K562 (cell line): Measurements from ENCODE around the gene HDAC2. TPM values are rescaled to one million over a fixed set of nuclear protein-coding genes. Genes with fewer than 3 reads are reported as not detected.

Source experiments
- ATAC-seq: fragments of 200-7000 bp; cut with Tn5 transposase; 3 replicates; pipeline ENCODE4 v1.9.1; 2020; ENCODE audit warnings: moderate library complexity
- BruUV-seq: library from RNA; stranded (reverse); fragments of 400-500 nt; replicated peaks from 2 replicates; lab custom pipeline; 2021; lab: Mats Ljungman, UMichigan
- CTCF ChIA-PET: fragments of 300-600 bp; formaldehyde crosslinking; extraction: SDS; loops from one replicate; lab custom pipeline; 2021; ENCODE audit warnings: low intra/inter-chr PET ratio; lab: Yijun Ruan, JAX
- POLR2A ChIA-PET: fragments of 300-600, 350-650 bp; sonication (Branson Sonifier 250); formaldehyde crosslinking; extraction: SDS; loops from one replicate; lab custom pipeline; 2021; ENCODE audit warnings: antibody characterized with exemption, inconsistent platforms; lab: Yijun Ruan, JAX
- DNase-seq, 4 experiments: peaks; one replicate each; pipeline versions ENCODE4 v3.0.0 to v3.0.0-alpha.2; 2011 to 2018; ENCODE audit warnings: low spot score in 3 of 4, mixed read lengths in 3 of 4; ENCODE audit errors: extremely low read depth in 1 of 4
- FAIRE-seq: peaks from 2 replicates; lab custom pipeline; 2011; peaks lifted over from hg19 to GRCh38; lab: Jason Lieb, UNC
- H2AFZ ChIP-seq: 2 replicates; pipeline ENCODE4 v1.6.0; 2011; ENCODE audit warnings: low read depth, low read length, control low read depth, inconsistent platforms
- H3K27ac ChIP-seq: fragments of 200-600 bp; 3 replicates; pipeline ENCODE4 v1.8.0; 2011; ENCODE audit warnings: low read depth, mild to moderate bottlenecking, control low read depth, inconsistent platforms, low read length, moderate library complexity, mixed read lengths; ENCODE audit errors: extremely low read depth
- H3K27me3 ChIP-seq, 2 experiments: fragments of 300-600 bp in 1 of 2; 2 replicates in 1 of 2; 3 replicates in 1 of 2; pipeline versions ENCODE4 v1.6.0 to v1.8.0; 2011; ENCODE audit warnings: inconsistent platforms in 2 of 2, low read length in 2 of 2, mild to moderate bottlenecking in 1 of 2, mixed read lengths in 1 of 2, moderate library complexity in 1 of 2; ENCODE audit not compliant: control insufficient read depth in 2 of 2, insufficient read depth in 2 of 2
- H3K36me3 ChIP-seq: fragments of 300-600 bp; 3 replicates; pipeline ENCODE4 v1.8.0; 2011; ENCODE audit warnings: mild to moderate bottlenecking, low read length, inconsistent platforms; ENCODE audit not compliant: control insufficient read depth, insufficient read depth
- H3K4me1 ChIP-seq, 2 experiments: fragments of 200-600 bp in 1 of 2; replicated peaks in 1 of 2; 2 replicates in 1 of 2; 3 replicates in 1 of 2; pipeline versions ENCODE4 v1.5.1 to v1.8.0; 2011; ENCODE audit warnings: inconsistent platforms in 2 of 2, low read length in 2 of 2, mild to moderate bottlenecking in 1 of 2, mixed read lengths in 1 of 2, moderate library complexity in 1 of 2; ENCODE audit not compliant: control insufficient read depth in 2 of 2, insufficient read depth in 2 of 2
- H3K4me2 ChIP-seq: 2 replicates; pipeline ENCODE4 v1.6.1; 2011; ENCODE audit warnings: low read length, control low read depth, inconsistent platforms, mixed read lengths; ENCODE audit not compliant: insufficient read depth
- H3K4me3 ChIP-seq: fragments of 200-600 bp; sonication (generic), shearing (Covaris generic); 2 replicates; pipeline ENCODE4 v1.5.1; 2016; ENCODE audit warnings: control low read depth, inconsistent platforms
- H3K79me2 ChIP-seq: fragments of 200-600 bp; 3 replicates; pipeline ENCODE4 v1.8.0; 2011; ENCODE audit warnings: low read length, inconsistent platforms; ENCODE audit not compliant: control insufficient read depth, insufficient read depth
- H3K9ac ChIP-seq, 2 experiments: 2 replicates each; pipeline versions ENCODE4 v1.6.0 to v1.6.1; 2011; ENCODE audit warnings: low read depth in 2 of 2, low read length in 2 of 2, control low read depth in 1 of 2, inconsistent platforms in 1 of 2, mild to moderate bottlenecking in 1 of 2, mixed read lengths in 1 of 2; ENCODE audit not compliant: insufficient read depth in 1 of 2
- H3K9me1 ChIP-seq: one replicate; pipeline ENCODE4 v1.6.0; 2011; ENCODE audit warnings: inconsistent platforms, mild to moderate bottlenecking, low read length, moderate library complexity; ENCODE audit not compliant: control insufficient read depth, insufficient read depth
- H3K9me3 ChIP-seq: replicated peaks from 2 replicates; pipeline ENCODE4 v1.5.1; 2011; ENCODE audit warnings: low read depth, low read length, inconsistent platforms; ENCODE audit not compliant: control insufficient read depth, insufficient read depth
- H4K20me1 ChIP-seq: replicated peaks from 2 replicates; pipeline ENCODE4 v1.6.1; 2011; ENCODE audit warnings: low read length, inconsistent platforms, mixed read lengths; ENCODE audit not compliant: control insufficient read depth, insufficient read depth
- NCOA6 ChIP-seq: fragments of 450-650 bp; IDR thresholded peaks from 2 replicates; pipeline ENCODE4 v1.6.1; 2017; ENCODE audit warnings: mild to moderate bottlenecking
- NFE2L1 ChIP-seq: fragments of 450-650 bp; IDR thresholded peaks from 2 replicates; pipeline ENCODE4 v1.6.1; 2016; ENCODE audit warnings: missing genetic modification characterization, low read depth, mild to moderate bottlenecking, missing compliant biosample characterization, moderate library complexity, borderline replicate concordance
- NR2C2 ChIP-seq, 2 experiments: fragments of 200-800 bp in 1 of 2; sonication (Bioruptor generic) in 1 of 2; sonication (generic) in 1 of 2; formaldehyde crosslinking in 1 of 2; IDR thresholded peaks; 2 replicates each; pipeline versions ENCODE4 v1.6.1 to v1.8.0; 2016 to 2022; ENCODE audit warnings: mild to moderate bottlenecking in 1 of 2, missing compliant biosample characterization in 1 of 2, missing genetic modification characterization in 1 of 2, missing genetic modification reagents in 1 of 2
- NRF1 ChIP-seq, 2 experiments: fragments of 450-650 bp; IDR thresholded peaks in 1 of 2; conservative IDR thresholded peaks in 1 of 2; 2 replicates each; pipeline ENCODE4 v1.6.1; 2014; ENCODE audit warnings: mild to moderate bottlenecking in 2 of 2
- PTRF ChIP-seq: fragments of 450-650 bp; IDR thresholded peaks from 2 replicates; pipeline ENCODE4 v1.6.1; 2016; ENCODE audit warnings: mild to moderate bottlenecking, missing genetic modification characterization, missing compliant biosample characterization
- SMARCB1 ChIP-seq: IDR thresholded peaks from 2 replicates; pipeline ENCODE4 v1.6.1; 2011; ENCODE audit warnings: improper control_type of control experiment, low read depth; ENCODE audit not compliant: insufficient read length
- SP1 ChIP-seq: sonication (generic); formaldehyde crosslinking; IDR thresholded peaks from 2 replicates; pipeline ENCODE4 v1.8.1; 2022; ENCODE audit warnings: mild to moderate bottlenecking, missing genetic modification reagents
- TBP ChIP-seq: optimal IDR thresholded peaks from 2 replicates; pipeline ENCODE3; 2011; ENCODE audit warnings: low read depth, low read length, improper control_type of control experiment
- XRCC5 ChIP-seq: fragments of 200-400 bp; formaldehyde crosslinking; IDR thresholded peaks from 2 replicates; pipeline ENCODE4 v1.6.1; 2017; ENCODE audit warnings: low read depth, mild to moderate bottlenecking, low read length
- ZKSCAN1 ChIP-seq: fragments of 150-350 bp; IDR thresholded peaks from 2 replicates; pipeline ENCODE4 v1.6.1; 2016; ENCODE audit warnings: low read depth, low read length
- ZKSCAN8 ChIP-seq: fragments of 200-800 bp; sonication (Bioruptor generic); IDR thresholded peaks from 2 replicates; pipeline ENCODE4 v1.6.1; 2016; ENCODE audit warnings: missing genetic modification characterization, missing compliant biosample characterization
- ZNF354B ChIP-seq: fragments of 250-450 bp; sonication (Bioruptor Pico); IDR thresholded peaks from 2 replicates; pipeline ENCODE4 v1.4.0; 2020
- ZNF589 ChIP-seq: fragments of 200-800 bp; sonication (Bioruptor generic); IDR thresholded peaks from 2 replicates; pipeline ENCODE4 v1.6.1; 2016; ENCODE audit warnings: low read depth, missing genetic modification characterization, missing compliant biosample characterization
- WGBS: fragments of 100-300 bp; shearing (Covaris generic); methylation state at CpG from one replicate; pipeline ENCODE4 v1.1.6; 2016; ENCODE audit warnings: low coverage, mixed read lengths; ENCODE audit not compliant: insufficient coverage; ENCODE audit errors: missing lambda C conversion rate; 5-methylcytosine and 5-hydroxymethylcytosine counted together
- in situ Hi-C: fragments of 300-500 bp; cut with MboI; formaldehyde crosslinking; loops from 4 replicates; pipeline ENCODE4 v1.15.0; 2018; ENCODE audit warnings: inconsistent platforms, mixed read lengths
- intact Hi-C: fragments of 100-400 bp; cut with micrococcal nuclease; formaldehyde crosslinking; loops from 2 replicates; pipeline ENCODE4 v1.14.2; 2022
- polyA plus RNA-seq, 8 experiments: library from polyadenylated mRNA; depleted of rRNA in 4 of 8; stranded (reverse) in 5 of 8; unstranded in 3 of 8; fragments of >200 nt; fragmentation: Nextera tagmentation in 2 of 8; fragmentation: Illumina TruSeq in 1 of 8; extraction: Ambion mirVana in 2 of 8; extraction: Trizol in 1 of 8; gene quantifications; 2 replicates each; pipeline versions ENCODE4 v1.2.1 to v1.2.3, GENCODE V29; 2011 to 2014; ENCODE audit warnings: inconsistent platforms in 1 of 8, missing spikeins in 1 of 8
- total RNA-seq, 7 experiments: library from RNA; depleted of rRNA in 6 of 7; stranded (reverse); fragments of >200 nt in 6 of 7; fragmentation: Illumina TruSeq in 2 of 7; extraction: Trizol in 2 of 7; gene quantifications; 2 replicates each; pipeline versions ENCODE4 v1.2.1 to v1.2.3, GENCODE V29; 2011 to 2021; ENCODE audit warnings: low replicate concordance in 1 of 7
- TF ChIP-seq, protein P1 (sequence below): fragments of 450-650 bp; IDR thresholded peaks from 2 replicates; pipeline ENCODE4 v1.6.1; 2014; ENCODE audit warnings: low read depth, mild to moderate bottlenecking, moderate library complexity, borderline replicate concordance

HDAC2 gene
- total and polyA plus RNA-seq, 9 of the 15 experiments (the other 6 are each of a cell fraction or from before 2014, with no cell fraction given) = 67.0 to 277 (median 151) TPM

DNA sequence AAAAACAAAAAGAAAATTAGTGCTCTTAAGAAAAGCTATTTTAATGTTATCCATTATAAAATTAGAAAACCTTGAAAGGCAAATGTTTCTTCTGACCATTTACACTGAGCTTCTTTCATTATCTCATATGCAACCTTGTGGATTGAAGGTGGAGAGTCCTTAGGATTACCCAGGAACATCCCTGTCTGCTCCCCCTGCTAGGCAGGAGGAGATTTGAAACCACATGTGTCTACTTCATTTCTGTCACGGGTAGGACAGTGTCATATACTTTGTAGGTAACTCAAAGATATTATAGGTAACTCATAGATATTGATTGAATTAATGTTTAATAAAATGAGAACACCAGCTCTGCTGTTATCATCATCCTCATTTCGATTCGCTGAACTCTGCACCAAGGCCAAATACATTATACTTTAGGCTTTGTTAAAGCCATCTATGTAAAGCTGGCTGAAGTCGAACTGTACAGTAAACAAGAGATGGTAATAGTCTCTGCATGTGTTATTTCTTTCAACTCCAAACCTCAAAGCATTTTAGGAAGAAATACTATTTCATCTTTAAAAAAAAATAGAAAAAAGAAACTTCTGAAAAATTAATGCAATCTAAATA is 49.5 kb downstream of the HDAC2 start:
- peak overlapping the region; percentile 64 for H3K4me2 ChIP-seq
- ChIA-PET POLR2A (interaction anchor here (0.5 to 1.8 kb wide), 5 partner anchors 15 to 146 kb away, joined by 3 to 4 read pairs (median 3); no protein-coding TSS in a partner anchor), CTCF (no interaction called here)
- no peaks in the 10 kb centered on the region for H3K9me1 ChIP-seq
- no peaks in the 10 kb centered on the region for H4K20me1 ChIP-seq
- no peaks in the 10 kb centered on the region for H3K36me3 ChIP-seq
- no peaks in the 10 kb centered on the region for H3K27me3 ChIP-seq
- peak overlapping the region in 1 of 2 experiments; percentile 32; a peak in 1 of 4 replicates for H3K9ac ChIP-seq
- BruUV-seq = no TSS peak
- FAIRE-seq (no peak), DNase-seq (peak in 2 of 4 experiments; percentile 37 to 61), ATAC-seq (peak; percentile 70)
- no peaks in the 10 kb centered on the region for H3K9me3 ChIP-seq
- peak overlapping the region; percentile 82 for H3K27ac ChIP-seq
- intact Hi-C loops (no loop called here), in situ Hi-C loops (loop anchor here (25.0 kb wide), 2 partner anchors 1034 to 1734 kb away; no protein-coding TSS in a partner anchor)
- TF ChIP-seq NRF1 (conservative IDR thresholded peaks at IDR 0.05 in 1 of 2, IDR thresholded peaks at IDR 0.05 in 1 of 2) (no peak), SMARCB1 (peak; percentile 29), PTRF (tag) (no peak), ZKSCAN8 (0 out of 2 replicates have a peak, but pooled peaks have one; percentile 26), ZNF589 (CRISPR knock-in tag) (0 out of 2 replicates have a peak, but pooled peaks have one; percentile 26), XRCC5 (no peak), NR2C2 (CRISPR knock-in tag; IDR thresholded peaks at IDR 0.05) (no peak), NR2C2 (tag; IDR thresholded peaks at IDR 0.05) (peak; percentile 80), NCOA6 (no peak), TBP (peak; percentile 2), SP1 (no peak), NFE2L1 (tag) (no peak), ZNF354B (CRISPR knock-in tag) (no peak), ZKSCAN1 (no peak)
- TF ChIP-seq, protein P1, sequence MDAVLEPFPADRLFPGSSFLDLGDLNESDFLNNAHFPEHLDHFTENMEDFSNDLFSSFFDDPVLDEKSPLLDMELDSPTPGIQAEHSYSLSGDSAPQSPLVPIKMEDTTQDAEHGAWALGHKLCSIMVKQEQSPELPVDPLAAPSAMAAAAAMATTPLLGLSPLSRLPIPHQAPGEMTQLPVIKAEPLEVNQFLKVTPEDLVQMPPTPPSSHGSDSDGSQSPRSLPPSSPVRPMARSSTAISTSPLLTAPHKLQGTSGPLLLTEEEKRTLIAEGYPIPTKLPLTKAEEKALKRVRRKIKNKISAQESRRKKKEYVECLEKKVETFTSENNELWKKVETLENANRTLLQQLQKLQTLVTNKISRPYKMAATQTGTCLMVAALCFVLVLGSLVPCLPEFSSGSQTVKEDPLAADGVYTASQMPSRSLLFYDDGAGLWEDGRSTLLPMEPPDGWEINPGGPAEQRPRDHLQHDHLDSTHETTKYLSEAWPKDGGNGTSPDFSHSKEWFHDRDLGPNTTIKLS = 0 out of 2 replicates have a peak, but pooled peaks have one; percentile 1
- 36% methylated on average over 4 of the region's 4 CpGs for WGBS
- H2AFZ ChIP-seq = peak overlapping the region; percentile 90
- no peak overlapping the region for H3K4me3 ChIP-seq
- no peaks in the 10 kb centered on the region for H3K79me2 ChIP-seq
- peaks cover 0 to 21% of the 10 kb centered on the region in 2 experiments; a peak in 4 of 5 replicates for H3K4me1 ChIP-seq
